HG02678 (cell line): ENCODE measurements around the gene TFAP2A.
A peak's percentile ranks its signal among the peaks of the same experiment; 100 is the strongest.

Source experiments
- ATAC-seq: cut with Tn5 transposase; IDR thresholded peaks from one replicate; pipeline ENCODE4 v1.9.1; 2021; ENCODE audit warnings: mild to moderate bottlenecking, moderate library complexity; ENCODE audit not compliant: unreplicated experiment

TFAP2A gene

GRCh38 chr6:10426781-10427279, 12.0 kb upstream of the TFAP2A start:
- ATAC-seq: no peak

- peak; percentile 62 for ATAC-seq
Measured at GRCh38 chr6:10425975-10426780, 11.3 kb upstream of the TFAP2A start.

GRCh38 chr6:10425176-10425974, 10.5 kb upstream of the TFAP2A start:
- ATAC-seq: no peak

GRCh38 chr6:10424040-10424439, 9.2 kb upstream of the TFAP2A start:
- no peak for ATAC-seq

- ATAC-seq: no peak
Measured at GRCh38 chr6:10422737-10423034, 7.8 kb upstream of the TFAP2A start.

- no peak for ATAC-seq
Measured at GRCh38 chr6:10421921-10422736, 7.3 kb upstream of the TFAP2A start.

GRCh38 chr6:10421158-10421920, 6.5 kb upstream of the TFAP2A start:
- ATAC-seq: no peak

- ATAC-seq: no peak
Measured at GRCh38 chr6:10420546-10421157, 5.8 kb upstream of the TFAP2A start.

GRCh38 chr6:10419749-10420545, 5.1 kb upstream of the TFAP2A start:
- no peak for ATAC-seq

GRCh38 chr6:10418862-10419748, 4.2 kb upstream of the TFAP2A start:
- ATAC-seq: peak; percentile 39

GRCh38 chr6:10418361-10418861, 3.5 kb upstream of the TFAP2A start:
- ATAC-seq: peak; percentile 4

GRCh38 chr6:10417681-10418104, 2.8 kb upstream of the TFAP2A start:
- no peak for ATAC-seq

- ATAC-seq: no peak
Measured at GRCh38 chr6:10416863-10417641, 2.2 kb upstream of the TFAP2A start.

GRCh38 chr6:10416516-10416862, 1.6 kb upstream of the TFAP2A start:
- ATAC-seq: no peak

- ATAC-seq: no peak
Measured at GRCh38 chr6:10415617-10416480, 975 bp upstream of the TFAP2A start.
